Measurements from ENCODE around the gene CHD3.

GRCh38 chr17:7841396-7841914 lies 47.1 kb upstream of the CHD3 start:
- TF ChIP-seq CTCF (IDR thresholded peaks at IDR 0.05) (no peak), EZH2 (IDR thresholded peaks at IDR 0.05; ENCODE audit: borderline replicate concordance, insufficient read depth, low read depth, low read length, poor library complexity, severe bottlenecking) (no peak)

All from B cell (primary cell).